Renal cortical epithelial cell (primary cell): ENCODE results near the gene ATP1B2. TPM values are rescaled to one million over a fixed set of nuclear protein-coding genes. Genes with fewer than 3 reads are reported as not detected.

Experiments
- total RNA-seq: library from RNA; depleted of rRNA; stranded (reverse); fragments of >200 nt; gene quantifications from 2 replicates; pipeline ENCODE4 v1.2.3, GENCODE V29; 2014

Gene ATP1B2
- total RNA-seq, 1 donor from 2014 or later, result 0.30 TPM

Other genes starting within 250 kb of the ATP1B2 start
- gene TMEM256, start 246.8 kb upstream of the ATP1B2 start, total RNA-seq, result 35.9 and 143 TPM in 2 replicates
- gene NLGN2, start 243.1 kb upstream of the ATP1B2 start, total RNA-seq, result 2.6 and 17.1 TPM in 2 replicates
- gene SPEM1, start 230.6 kb upstream of the ATP1B2 start, total RNA-seq, result not detected in 2 replicates
- not detected in 2 replicates for gene SPEM2, start 225.3 kb upstream of the ATP1B2 start, total RNA-seq
- not detected in 2 replicates for gene SPEM3, start 222.1 kb upstream of the ATP1B2 start, total RNA-seq
- gene TMEM102, start 215.5 kb upstream of the ATP1B2 start, total RNA-seq, result 16.9 and 33.0 TPM in 2 replicates
- gene FGF11, start 211.4 kb upstream of the ATP1B2 start, total RNA-seq, result 3.3 and 10.7 TPM in 2 replicates
- gene CHRNB1, start 205.9 kb upstream of the ATP1B2 start, total RNA-seq, result 15.3 and 26.0 TPM in 2 replicates
- 14.8 and 39.2 TPM in 2 replicates for gene ZBTB4, start 171.3 kb upstream of the ATP1B2 start, total RNA-seq
- gene SLC35G6, start 169.5 kb upstream of the ATP1B2 start, total RNA-seq, result not detected in 2 replicates
- 57.3 and 169 TPM in 2 replicates for gene POLR2A, start 166.6 kb upstream of the ATP1B2 start, total RNA-seq
- 4.2 and 15.5 TPM in 2 replicates for gene TNFSF12, start 101.9 kb upstream of the ATP1B2 start, total RNA-seq
- 22.1 and 31.9 TPM in 2 replicates for gene TNFSF13, start 92.2 kb upstream of the ATP1B2 start, total RNA-seq
- gene SENP3, start 89.0 kb upstream of the ATP1B2 start, total RNA-seq, result 61.4 and 101 TPM in 2 replicates
- 4.2 and 7.6 TPM in 2 replicates for gene CD68, start 71.3 kb upstream of the ATP1B2 start, total RNA-seq
- 85.9 and 150 TPM in 2 replicates for gene MPDU1, start 67.1 kb upstream of the ATP1B2 start, total RNA-seq
- 0.60 and 2.4 TPM in 2 replicates for gene SOX15, start 60.8 kb upstream of the ATP1B2 start, total RNA-seq
- 35.0 and 64.4 TPM in 2 replicates for gene FXR2, start 36.0 kb upstream of the ATP1B2 start, total RNA-seq
- gene SAT2, start 23.1 kb upstream of the ATP1B2 start, total RNA-seq, result 16.8 and 29.6 TPM in 2 replicates
- 0.25 TPM in 1 of 2 replicates, not detected in the other for gene SHBG, start 20.8 kb upstream of the ATP1B2 start, total RNA-seq
- 29.3 and 53.8 TPM in 2 replicates for gene TP53, start 36.6 kb downstream of the ATP1B2 start, total RNA-seq
- 6.2 and 9.2 TPM in 2 replicates for gene WRAP53, start 37.6 kb downstream of the ATP1B2 start, total RNA-seq
- gene EFNB3, start 54.3 kb downstream of the ATP1B2 start, total RNA-seq, result 0.69 and 2.9 TPM in 2 replicates
- 0.15 TPM in 1 of 2 replicates, not detected in the other for gene DNAH2, start 66.8 kb downstream of the ATP1B2 start, total RNA-seq
- 2.8 and 15.9 TPM in 2 replicates for gene KDM6B, start 183.3 kb downstream of the ATP1B2 start, total RNA-seq
- gene TMEM88, start 204.1 kb downstream of the ATP1B2 start, total RNA-seq, result 0.65 TPM in 1 of 2 replicates, not detected in the other
- 27.2 and 80.1 TPM in 2 replicates for gene NAA38, start 206.6 kb downstream of the ATP1B2 start, total RNA-seq
- gene CYB5D1, start 207.1 kb downstream of the ATP1B2 start, total RNA-seq, result 16.0 and 26.5 TPM in 2 replicates
- 57.1 and 192 TPM in 2 replicates for gene CHD3, start 237.9 kb downstream of the ATP1B2 start, total RNA-seq